PC-9 (cell line): ENCODE data around the gene TMEM147.

ENCODE experiments used
- CTCF ChIP-seq: fragments of 200-600 bp; sonication (generic); conservative IDR thresholded peaks from 2 replicates; pipeline ENCODE4 v1.6.1; 2017; ENCODE audit warnings: mixed run types, antibody characterized with exemption, mild to moderate bottlenecking, moderate library complexity
- EZH2 ChIP-seq: fragments of 200-600 bp; sonication (generic); IDR thresholded peaks from 2 replicates; pipeline ENCODE4 v1.8.0; 2017; ENCODE audit warnings: antibody characterized with exemption, low read depth

- TF ChIP-seq EZH2 (no peak), CTCF (no peak)
Observed at GRCh38 chr19:35556025-35556590, 10.7 kb downstream of the TMEM147 start.
